A549 (cell line): ENCODE results near the gene FBXO31. TPM values are rescaled to one million over a fixed set of nuclear protein-coding genes. Genes with fewer than 3 reads are reported as not detected.

Experiments
- ATOH8 ChIP-seq: fragments of 250-450 bp; sonication (Bioruptor Pico); IDR thresholded peaks from 2 replicates; pipeline ENCODE4 v1.5.0; 2020; ENCODE audit warnings: low read depth, mild to moderate bottlenecking, moderate library complexity
- BHLHE40 ChIP-seq: IDR thresholded peaks from 2 replicates; pipeline ENCODE4 v1.6.1; 2012; ENCODE audit warnings: low read depth, low read length, inconsistent platforms
- CBX8 ChIP-seq: fragments of 200-600 bp; sonication (generic); IDR thresholded peaks from 2 replicates; pipeline ENCODE4 v1.6.1; 2016
- FOSB ChIP-seq: fragments of 250-450 bp; sonication (Bioruptor Pico); IDR thresholded peaks from 2 replicates; pipeline ENCODE4 v1.5.0; 2020; ENCODE audit warnings: mild to moderate bottlenecking, moderate library complexity
- FOSL2 ChIP-seq, 2 experiments: fragments of 450-650 bp in 1 of 2; fragments of >200 bp in 1 of 2; sonication (Bioruptor Twin) in 1 of 2; formaldehyde crosslinking; IDR thresholded peaks; 2 replicates each; pipeline versions ENCODE4 v1.5.0 to v1.6.1; 2016 to 2020; ENCODE audit warnings: mild to moderate bottlenecking in 1 of 2, moderate library complexity in 1 of 2
- HDAC2 ChIP-seq: fragments of 200-600 bp; sonication (generic); IDR thresholded peaks from 2 replicates; pipeline ENCODE4 v1.6.1; 2016
- JUNB ChIP-seq: fragments of >200 bp; sonication (Bioruptor Twin); formaldehyde crosslinking; IDR thresholded peaks from 2 replicates; pipeline ENCODE4 v1.6.1; 2016
- KDM5A ChIP-seq: fragments of 200-600 bp; sonication (generic); IDR thresholded peaks from 2 replicates; pipeline ENCODE4 v1.6.1; 2016; ENCODE audit warnings: antibody characterized with exemption, mild to moderate bottlenecking
- MAFK ChIP-seq: fragments of 450-650 bp; IDR thresholded peaks from 2 replicates; pipeline ENCODE4 v1.6.1; 2014; ENCODE audit not compliant: partially characterized antibody
- MYC ChIP-seq: IDR thresholded peaks from 2 replicates; pipeline ENCODE4 v1.6.1; 2012; ENCODE audit warnings: mild to moderate bottlenecking, inconsistent platforms, low read length, improper control_type of control experiment, borderline replicate concordance
- NR3C1 ChIP-seq: fragments of >200 bp; sonication (Bioruptor Twin); formaldehyde crosslinking; IDR thresholded peaks from 3 replicates; pipeline ENCODE4 v1.6.1; 2017
- RARB ChIP-seq: fragments of 250-450 bp; sonication (Bioruptor Pico); IDR thresholded peaks from 2 replicates; pipeline ENCODE4 v1.8.0; 2021; ENCODE audit warnings: mild to moderate bottlenecking, moderate library complexity
- REST ChIP-seq: fragments of 200-600 bp; sonication (generic); IDR thresholded peaks from 2 replicates; pipeline ENCODE4 v1.6.1; 2016; ENCODE audit warnings: antibody characterized with exemption, mild to moderate bottlenecking, moderate library complexity
- RNF2 ChIP-seq: fragments of 200-600 bp; sonication (generic); IDR thresholded peaks from 2 replicates; pipeline ENCODE4 v1.6.1; 2016; ENCODE audit warnings: low read depth, mild to moderate bottlenecking, antibody characterized with exemption, moderate library complexity, borderline replicate concordance
- SMC3 ChIP-seq: fragments of >200 bp; sonication (Bioruptor Twin); formaldehyde crosslinking; IDR thresholded peaks from 3 replicates; pipeline ENCODE4 v1.6.1; 2018; ENCODE audit warnings: inconsistent platforms
- TP53 ChIP-seq: fragments of 250-450 bp; sonication (Bioruptor Pico); IDR thresholded peaks from 2 replicates; pipeline ENCODE4 v1.5.0; 2021; ENCODE audit warnings: mild to moderate bottlenecking, moderate library complexity
- ZC3H11A ChIP-seq: fragments of 450-650 bp; IDR thresholded peaks from 2 replicates; pipeline ENCODE4 v1.6.1; 2014; ENCODE audit warnings: antibody characterized with exemption, mild to moderate bottlenecking
- ZFP36 ChIP-seq: fragments of 450-650 bp; IDR thresholded peaks from 2 replicates; pipeline ENCODE4 v1.6.1; 2014; ENCODE audit warnings: borderline replicate concordance; ENCODE audit not compliant: partially characterized antibody
- ZSCAN20 ChIP-seq: fragments of 250-450 bp; sonication (Bioruptor Pico); IDR thresholded peaks from 2 replicates; pipeline ENCODE4 v1.8.0; 2022; ENCODE audit warnings: mild to moderate bottlenecking, moderate library complexity
- polyA plus RNA-seq, 4 experiments: library from polyadenylated mRNA; depleted of rRNA in 3 of 4; stranded (reverse); fragments of >200 nt; fragmentation: RNase III in 1 of 4; extraction: RNeasy Plus Mini Kit Qiagen cat#74134 plus additional on column Dnase treatment in 1 of 4; gene quantifications; 2 replicates in 3 of 4; 3 replicates in 1 of 4; pipeline ENCODE4 v1.2.3, GENCODE V29; 2011 to 2017
- TF ChIP-seq, protein P1 (sequence below): IDR thresholded peaks from 2 replicates; pipeline ENCODE4 v1.6.1; 2012
- TF ChIP-seq, protein P2 (sequence below): fragments of 250-450 bp; sonication (Bioruptor Pico); IDR thresholded peaks from 2 replicates; pipeline ENCODE4 v1.5.0; 2021; ENCODE audit warnings: mild to moderate bottlenecking, moderate library complexity, borderline replicate concordance
- TF ChIP-seq, protein P3 (sequence below): fragments of >200 bp; sonication (Bioruptor Twin); formaldehyde crosslinking; IDR thresholded peaks from 3 replicates; pipeline ENCODE4 v1.5.1; 2016
- TF ChIP-seq, protein P4 (sequence below): fragments of 450-650 bp; IDR thresholded peaks from 2 replicates; pipeline ENCODE4 v1.6.1; 2014; ENCODE audit warnings: antibody characterized with exemption
- TF ChIP-seq, protein P5 (sequence below): IDR thresholded peaks from 2 replicates; pipeline ENCODE4 v1.6.1; 2012

FBXO31 gene
- polyA plus RNA-seq, 2 of the 4 experiments (the other 2 are of a cell fraction) = 10.5 to 11.1 TPM

- TF ChIP-seq ATOH8 (CRISPR knock-in tag) = no peak
- no peak for TF ChIP-seq ZFP36
- TF ChIP-seq, protein P1, sequence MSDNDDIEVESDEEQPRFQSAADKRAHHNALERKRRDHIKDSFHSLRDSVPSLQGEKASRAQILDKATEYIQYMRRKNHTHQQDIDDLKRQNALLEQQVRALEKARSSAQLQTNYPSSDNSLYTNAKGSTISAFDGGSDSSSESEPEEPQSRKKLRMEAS = peak; percentile 76; the same call in 1 of the 2 replicates
- TF ChIP-seq KDM5A = peak; percentile 82
- TF ChIP-seq, protein P2, sequence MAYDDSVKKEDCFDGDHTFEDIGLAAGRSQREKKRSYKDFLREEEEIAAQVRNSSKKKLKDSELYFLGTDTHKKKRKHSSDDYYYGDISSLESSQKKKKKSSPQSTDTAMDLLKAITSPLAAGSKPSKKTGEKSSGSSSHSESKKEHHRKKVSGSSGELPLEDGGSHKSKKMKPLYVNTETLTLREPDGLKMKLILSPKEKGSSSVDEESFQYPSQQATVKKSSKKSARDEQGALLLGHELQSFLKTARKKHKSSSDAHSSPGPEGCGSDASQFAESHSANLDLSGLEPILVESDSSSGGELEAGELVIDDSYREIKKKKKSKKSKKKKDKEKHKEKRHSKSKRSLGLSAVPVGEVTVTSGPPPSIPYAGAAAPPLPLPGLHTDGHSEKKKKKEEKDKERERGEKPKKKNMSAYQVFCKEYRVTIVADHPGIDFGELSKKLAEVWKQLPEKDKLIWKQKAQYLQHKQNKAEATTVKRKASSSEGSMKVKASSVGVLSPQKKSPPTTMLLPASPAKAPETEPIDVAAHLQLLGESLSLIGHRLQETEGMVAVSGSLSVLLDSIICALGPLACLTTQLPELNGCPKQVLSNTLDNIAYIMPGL (CRISPR knock-in tag) = no peak
- TF ChIP-seq, protein P3, sequence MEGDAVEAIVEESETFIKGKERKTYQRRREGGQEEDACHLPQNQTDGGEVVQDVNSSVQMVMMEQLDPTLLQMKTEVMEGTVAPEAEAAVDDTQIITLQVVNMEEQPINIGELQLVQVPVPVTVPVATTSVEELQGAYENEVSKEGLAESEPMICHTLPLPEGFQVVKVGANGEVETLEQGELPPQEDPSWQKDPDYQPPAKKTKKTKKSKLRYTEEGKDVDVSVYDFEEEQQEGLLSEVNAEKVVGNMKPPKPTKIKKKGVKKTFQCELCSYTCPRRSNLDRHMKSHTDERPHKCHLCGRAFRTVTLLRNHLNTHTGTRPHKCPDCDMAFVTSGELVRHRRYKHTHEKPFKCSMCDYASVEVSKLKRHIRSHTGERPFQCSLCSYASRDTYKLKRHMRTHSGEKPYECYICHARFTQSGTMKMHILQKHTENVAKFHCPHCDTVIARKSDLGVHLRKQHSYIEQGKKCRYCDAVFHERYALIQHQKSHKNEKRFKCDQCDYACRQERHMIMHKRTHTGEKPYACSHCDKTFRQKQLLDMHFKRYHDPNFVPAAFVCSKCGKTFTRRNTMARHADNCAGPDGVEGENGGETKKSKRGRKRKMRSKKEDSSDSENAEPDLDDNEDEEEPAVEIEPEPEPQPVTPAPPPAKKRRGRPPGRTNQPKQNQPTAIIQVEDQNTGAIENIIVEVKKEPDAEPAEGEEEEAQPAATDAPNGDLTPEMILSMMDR = peak; percentile 52
- TF ChIP-seq ZC3H11A = 0 out of 2 replicates have a peak, but pooled peaks have one; percentile 4
- no peak for TF ChIP-seq JUNB
- TF ChIP-seq REST = no peak
- TF ChIP-seq MAFK = no peak
- TF ChIP-seq, protein P4, sequence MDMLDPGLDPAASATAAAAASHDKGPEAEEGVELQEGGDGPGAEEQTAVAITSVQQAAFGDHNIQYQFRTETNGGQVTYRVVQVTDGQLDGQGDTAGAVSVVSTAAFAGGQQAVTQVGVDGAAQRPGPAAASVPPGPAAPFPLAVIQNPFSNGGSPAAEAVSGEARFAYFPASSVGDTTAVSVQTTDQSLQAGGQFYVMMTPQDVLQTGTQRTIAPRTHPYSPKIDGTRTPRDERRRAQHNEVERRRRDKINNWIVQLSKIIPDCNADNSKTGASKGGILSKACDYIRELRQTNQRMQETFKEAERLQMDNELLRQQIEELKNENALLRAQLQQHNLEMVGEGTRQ = no peak
- TF ChIP-seq FOSB (CRISPR knock-in tag) = no peak
- no peak for TF ChIP-seq NR3C1
- no peak for TF ChIP-seq SMC3
- TF ChIP-seq, protein P5, sequence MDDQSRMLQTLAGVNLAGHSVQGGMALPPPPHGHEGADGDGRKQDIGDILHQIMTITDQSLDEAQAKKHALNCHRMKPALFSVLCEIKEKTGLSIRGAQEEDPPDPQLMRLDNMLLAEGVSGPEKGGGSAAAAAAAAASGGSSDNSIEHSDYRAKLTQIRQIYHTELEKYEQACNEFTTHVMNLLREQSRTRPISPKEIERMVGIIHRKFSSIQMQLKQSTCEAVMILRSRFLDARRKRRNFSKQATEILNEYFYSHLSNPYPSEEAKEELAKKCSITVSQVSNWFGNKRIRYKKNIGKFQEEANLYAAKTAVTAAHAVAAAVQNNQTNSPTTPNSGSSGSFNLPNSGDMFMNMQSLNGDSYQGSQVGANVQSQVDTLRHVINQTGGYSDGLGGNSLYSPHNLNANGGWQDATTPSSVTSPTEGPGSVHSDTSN = no peak
- TF ChIP-seq FOSL2 (IDR thresholded peaks at IDR 0.05) = no peak
- no peak for TF ChIP-seq FOSL2 (CRISPR knock-in tag; IDR thresholded peaks at IDR 0.05)
- TF ChIP-seq CBX8 = no peak
- TF ChIP-seq ZSCAN20 = no peak
- TF ChIP-seq MYC = 0 out of 2 replicates have a peak, but pooled peaks have one; percentile 25
- peak; percentile 50; the same call in 1 of the 2 replicates for TF ChIP-seq TP53
- no peak for TF ChIP-seq HDAC2
- no peak for TF ChIP-seq BHLHE40
- no peak for TF ChIP-seq RNF2
- TF ChIP-seq RARB (CRISPR knock-in tag) = 0 out of 2 replicates have a peak, but pooled peaks have one; percentile 33
Measured at GRCh38 chr16:87316923-87317749, 66.4 kb downstream of the FBXO31 start, which contains the start of gene C16orf95 (continued).
